Left forelimb (tissue), 1 donor: Measurements from ENCODE around the gene USP31.

Experiments used
- DNase-seq: peaks from one replicate; pipeline ENCODE4 v3.0.0-alpha.2; 2018; ENCODE audit warnings: low spot score

The USP31 gene

GRCh38 chr16:23015580-23015979, 133.7 kb downstream of the USP31 start:
- DNase-seq: no peak

DNA sequence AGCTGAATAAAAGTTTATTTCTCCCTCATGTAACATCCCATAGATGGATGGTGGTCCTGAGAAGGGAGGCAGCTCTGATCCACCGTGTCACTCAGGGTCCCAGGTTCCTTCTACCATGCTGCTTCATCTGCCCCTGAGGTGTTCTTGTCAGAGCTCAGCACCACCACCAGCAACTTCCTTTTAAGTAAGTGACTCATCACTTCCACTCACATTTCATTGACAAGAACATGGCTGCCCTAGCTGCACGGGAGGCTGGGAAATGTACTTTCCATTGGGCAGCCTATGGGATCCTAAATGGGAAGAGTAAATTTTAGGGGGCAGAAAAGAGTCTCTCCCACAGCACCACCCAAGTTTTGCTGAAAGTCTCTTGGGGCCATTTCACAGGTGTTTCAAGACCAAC, 134.7 kb downstream of the USP31 start:
- DNase-seq: no peak
